ENCODE measurements around the gene FCGBP.

DNA sequence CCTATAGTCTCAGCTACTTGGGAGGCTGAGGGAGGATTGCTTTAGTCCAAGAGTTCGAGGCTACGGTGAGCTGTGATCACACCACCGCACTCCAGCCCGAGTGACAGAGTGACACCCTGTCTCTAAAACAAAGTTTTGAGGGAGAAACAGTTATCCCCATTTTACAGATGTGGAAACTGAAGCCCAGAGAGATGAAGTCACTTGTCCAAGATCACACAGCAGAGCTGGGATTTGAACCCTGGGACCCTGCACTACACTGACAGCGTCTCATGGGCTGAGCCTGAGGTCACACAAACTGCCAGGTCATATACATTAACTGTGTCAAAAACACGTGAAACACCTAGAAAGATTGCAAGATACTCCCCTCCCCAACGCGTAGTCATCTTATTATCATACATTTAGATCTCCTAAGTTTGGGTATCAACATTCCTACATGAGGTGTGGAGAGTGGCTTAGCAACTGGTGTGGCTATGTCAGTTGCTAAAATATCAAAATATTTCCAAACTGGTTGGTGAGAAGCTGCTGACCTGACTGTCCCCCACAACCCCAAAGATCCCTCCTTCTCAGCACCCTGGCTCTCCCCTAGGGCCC is 8.2 kb downstream of the FCGBP start:
- TF ChIP-seq POLR2A (IDR thresholded peaks at IDR 0.05; ENCODE audit: low read depth, low read length) = no peak
- TF ChIP-seq, protein P1, sequence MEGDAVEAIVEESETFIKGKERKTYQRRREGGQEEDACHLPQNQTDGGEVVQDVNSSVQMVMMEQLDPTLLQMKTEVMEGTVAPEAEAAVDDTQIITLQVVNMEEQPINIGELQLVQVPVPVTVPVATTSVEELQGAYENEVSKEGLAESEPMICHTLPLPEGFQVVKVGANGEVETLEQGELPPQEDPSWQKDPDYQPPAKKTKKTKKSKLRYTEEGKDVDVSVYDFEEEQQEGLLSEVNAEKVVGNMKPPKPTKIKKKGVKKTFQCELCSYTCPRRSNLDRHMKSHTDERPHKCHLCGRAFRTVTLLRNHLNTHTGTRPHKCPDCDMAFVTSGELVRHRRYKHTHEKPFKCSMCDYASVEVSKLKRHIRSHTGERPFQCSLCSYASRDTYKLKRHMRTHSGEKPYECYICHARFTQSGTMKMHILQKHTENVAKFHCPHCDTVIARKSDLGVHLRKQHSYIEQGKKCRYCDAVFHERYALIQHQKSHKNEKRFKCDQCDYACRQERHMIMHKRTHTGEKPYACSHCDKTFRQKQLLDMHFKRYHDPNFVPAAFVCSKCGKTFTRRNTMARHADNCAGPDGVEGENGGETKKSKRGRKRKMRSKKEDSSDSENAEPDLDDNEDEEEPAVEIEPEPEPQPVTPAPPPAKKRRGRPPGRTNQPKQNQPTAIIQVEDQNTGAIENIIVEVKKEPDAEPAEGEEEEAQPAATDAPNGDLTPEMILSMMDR (conservative IDR thresholded peaks at IDR 0.05; ENCODE audit: low read depth, low read length) = no peak
- no peak for TF ChIP-seq RAD21 (IDR thresholded peaks at IDR 0.05; ENCODE audit: low read length)
- TF ChIP-seq RCOR1 (IDR thresholded peaks at IDR 0.05; ENCODE audit: insufficient replicate concordance, low read length) = no peak
- TF ChIP-seq CEBPB (IDR thresholded peaks at IDR 0.05; ENCODE audit: low read depth, low read length) = no peak
- no peak for TF ChIP-seq CHD1 (IDR thresholded peaks at IDR 0.05; ENCODE audit: low read depth, low read length)
- TF ChIP-seq MXI1 (IDR thresholded peaks at IDR 0.05; ENCODE audit: borderline replicate concordance, low read depth, low read length) = no peak
- no peak for TF ChIP-seq RFX5 (IDR thresholded peaks at IDR 0.05; ENCODE audit: low read depth, low read length)
- TF ChIP-seq, protein P2, sequence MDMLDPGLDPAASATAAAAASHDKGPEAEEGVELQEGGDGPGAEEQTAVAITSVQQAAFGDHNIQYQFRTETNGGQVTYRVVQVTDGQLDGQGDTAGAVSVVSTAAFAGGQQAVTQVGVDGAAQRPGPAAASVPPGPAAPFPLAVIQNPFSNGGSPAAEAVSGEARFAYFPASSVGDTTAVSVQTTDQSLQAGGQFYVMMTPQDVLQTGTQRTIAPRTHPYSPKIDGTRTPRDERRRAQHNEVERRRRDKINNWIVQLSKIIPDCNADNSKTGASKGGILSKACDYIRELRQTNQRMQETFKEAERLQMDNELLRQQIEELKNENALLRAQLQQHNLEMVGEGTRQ (IDR thresholded peaks at IDR 0.05; ENCODE audit: low read depth, low read length) = no peak

All from IMR-90 (cell line).